Epidermal melanocyte (primary cell): ENCODE data around the gene RFX7.

Experiments
- DNase-seq: peaks from one replicate; pipeline ENCODE4 v3.0.0; 2011; ENCODE audit warnings: low spot score; ENCODE audit not compliant: insufficient read length

RFX7 gene

GRCh38 chr15:56047354-56047753, 196.3 kb downstream of the RFX7 start:
- DNase-seq, result no peak

GRCh38 chr15:56045068-56045748, 198.5 kb downstream of the RFX7 start:
- DNase-seq, result no peak

GRCh38 chr15:56042982-56043980, 200.4 kb downstream of the RFX7 start:
- no peak for DNase-seq

GRCh38 chr15:56042498-56042897, 201.2 kb downstream of the RFX7 start:
- no peak for DNase-seq

GRCh38 chr15:56042031-56042430, 201.6 kb downstream of the RFX7 start:
- DNase-seq, result no peak

GRCh38 chr15:56040081-56041035, 203.3 kb downstream of the RFX7 start:
- DNase-seq, result peak; percentile 28

GRCh38 chr15:56038707-56039106, 205.0 kb downstream of the RFX7 start:
- DNase-seq, result no peak

GRCh38 chr15:56038015-56038414, 205.7 kb downstream of the RFX7 start:
- DNase-seq, result no peak
